Epithelial cell of prostate (primary cell): ENCODE measurements around the gene SP9.
A peak's percentile ranks its signal among the peaks of the same experiment; 100 is the strongest.

Source experiments
- DNase-seq: peaks from one replicate; pipeline ENCODE4 v3.0.0-alpha.2; 2011; ENCODE audit warnings: low read depth, low spot score
- H3K27ac ChIP-seq: fragments of 450-650 bp; 2 replicates; pipeline ENCODE4 v1.5.1; 2017; ENCODE audit warnings: mild to moderate bottlenecking

SP9 gene

GRCh38 chr2:174333017-174333371 lies 1.8 kb upstream of the SP9 start:
- DNase-seq, result no peak
- no peak overlapping the region for H3K27ac ChIP-seq

GRCh38 chr2:174333372-174334277 lies 1.1 kb upstream of the SP9 start:
- DNase-seq, result no peak

GRCh38 chr2:174334278-174334715 lies 457 bp upstream of the SP9 start:
- DNase-seq, result no peak
- no peak overlapping the region for H3K27ac ChIP-seq

More at GRCh38 chr2:174333372-174334277, 1.1 kb upstream of the SP9 start:
- no peak overlapping the region for H3K27ac ChIP-seq

GRCh38 chr2:174335254-174335987 lies 667 bp downstream of the SP9 start:
- H3K27ac ChIP-seq, result no peak overlapping the region
- no peak for DNase-seq

GRCh38 chr2:174335988-174336500 lies 1.3 kb downstream of the SP9 start:
- no peak overlapping the region for H3K27ac ChIP-seq
- no peak for DNase-seq

GRCh38 chr2:174336501-174337336 lies 2.0 kb downstream of the SP9 start:
- DNase-seq, result no peak
- H3K27ac ChIP-seq, result no peak overlapping the region

GRCh38 chr2:174337337-174338146 lies 2.8 kb downstream of the SP9 start:
- no peak for DNase-seq
- H3K27ac ChIP-seq, result no peak overlapping the region

GRCh38 chr2:174338147-174338605 lies 3.4 kb downstream of the SP9 start:
- H3K27ac ChIP-seq, result no peak overlapping the region
- DNase-seq, result no peak

- no peak for DNase-seq
- H3K27ac ChIP-seq, result no peak overlapping the region
Measured at GRCh38 chr2:174338671-174339560, 4.2 kb downstream of the SP9 start.

GRCh38 chr2:174339561-174340399 lies 5.0 kb downstream of the SP9 start:
- no peak overlapping the region for H3K27ac ChIP-seq
- no peak for DNase-seq

GRCh38 chr2:174340400-174341292 lies 5.9 kb downstream of the SP9 start:
- DNase-seq, result no peak
- H3K27ac ChIP-seq, result no peak overlapping the region

GRCh38 chr2:174341293-174341994 lies 6.7 kb downstream of the SP9 start:
- DNase-seq, result peak; percentile 14
- H3K27ac ChIP-seq, result no peak overlapping the region

- DNase-seq, result no peak
- no peak overlapping the region for H3K27ac ChIP-seq
Measured at GRCh38 chr2:174341995-174342685, 7.4 kb downstream of the SP9 start.

GRCh38 chr2:174342686-174343342 lies 8.1 kb downstream of the SP9 start:
- DNase-seq, result no peak
- H3K27ac ChIP-seq, result no peak overlapping the region

- no peak for DNase-seq
- H3K27ac ChIP-seq, result no peak overlapping the region
Measured at GRCh38 chr2:174343343-174343622, 8.5 kb downstream of the SP9 start.
